HepG2 (cell line): ENCODE data around the gene TRIM28. TPM values are rescaled to one million over a fixed set of nuclear protein-coding genes. Genes with fewer than 3 reads are reported as not detected.

Experiments used
- AHR ChIP-seq: IDR thresholded peaks from 2 replicates; pipeline ENCODE4 v1.6.1; 2018; ENCODE audit warnings: missing genetic modification reagents, missing compliant biosample characterization
- AKAP8 ChIP-seq: sonication (generic); formaldehyde crosslinking; IDR thresholded peaks from 2 replicates; pipeline ENCODE4 v1.5.1; 2020; ENCODE audit warnings: mild to moderate bottlenecking, missing genetic modification reagents
- CHCHD3 ChIP-seq: sonication (generic); formaldehyde crosslinking; IDR thresholded peaks from 2 replicates; pipeline ENCODE4 v1.8.0; 2022; ENCODE audit warnings: mild to moderate bottlenecking, missing genetic modification reagents, moderate library complexity
- MLLT10 ChIP-seq: sonication (generic); formaldehyde crosslinking; IDR thresholded peaks from 2 replicates; pipeline ENCODE4 v1.4.0; 2020; ENCODE audit warnings: missing genetic modification reagents
- NFIC ChIP-seq: IDR thresholded peaks from 2 replicates; pipeline ENCODE4 v1.6.1; 2012; ENCODE audit warnings: mild to moderate bottlenecking, low read length, inconsistent platforms
- POLR2G ChIP-seq: fragments of 200-400 bp; formaldehyde crosslinking; IDR thresholded peaks from 2 replicates; pipeline ENCODE4 v1.6.1; 2018; ENCODE audit warnings: mild to moderate bottlenecking, low read depth, low read length, moderate library complexity
- RBFOX2 ChIP-seq: fragments of 200-400 bp; formaldehyde crosslinking; IDR thresholded peaks from 2 replicates; pipeline ENCODE4 v1.6.1; 2017; ENCODE audit warnings: low read depth, mild to moderate bottlenecking, low read length
- RBM22 ChIP-seq: fragments of 200-400 bp; formaldehyde crosslinking; optimal IDR thresholded peaks from 2 replicates; pipeline ENCODE3; 2017; ENCODE audit warnings: mild to moderate bottlenecking, low read length, moderate library complexity
- RFX1 ChIP-seq: fragments of 450-650 bp; IDR thresholded peaks from 2 replicates; pipeline ENCODE4 v1.6.1; 2017
- TCF7 ChIP-seq: sonication (generic); IDR thresholded peaks from 2 replicates; pipeline ENCODE4 v1.6.1; 2016; ENCODE audit warnings: antibody characterized with exemption, low read depth
- XBP1 ChIP-seq: sonication (generic); formaldehyde crosslinking; IDR thresholded peaks from 2 replicates; pipeline ENCODE4 v1.5.0; 2020; ENCODE audit warnings: missing genetic modification reagents
- ZBTB42 ChIP-seq: sonication (generic); formaldehyde crosslinking; IDR thresholded peaks from 2 replicates; pipeline ENCODE4 v1.5.0; 2020; ENCODE audit warnings: mild to moderate bottlenecking, missing genetic modification reagents
- ZMAT5 ChIP-seq: sonication (generic); formaldehyde crosslinking; IDR thresholded peaks from 2 replicates; pipeline ENCODE4 v1.5.0; 2020; ENCODE audit warnings: mild to moderate bottlenecking, low read depth, missing genetic modification reagents, borderline replicate concordance
- ZNF256 ChIP-seq: sonication (generic); formaldehyde crosslinking; conservative IDR thresholded peaks from 2 replicates; pipeline ENCODE4 v1.4.0; 2020; ENCODE audit warnings: missing genetic modification reagents
- ZNF34 ChIP-seq: sonication (generic); formaldehyde crosslinking; IDR thresholded peaks from 2 replicates; pipeline ENCODE4 v1.4.0; 2020; ENCODE audit warnings: mild to moderate bottlenecking, missing genetic modification reagents, borderline replicate concordance
- ZNF687 ChIP-seq: sonication (generic); formaldehyde crosslinking; IDR thresholded peaks from 2 replicates; pipeline ENCODE4 v1.5.1; 2020; ENCODE audit warnings: mild to moderate bottlenecking, missing genetic modification reagents, moderate library complexity
- ZNF773 ChIP-seq: sonication (generic); formaldehyde crosslinking; IDR thresholded peaks from 2 replicates; pipeline ENCODE4 v1.4.0; 2020; ENCODE audit warnings: missing genetic modification reagents, borderline replicate concordance
- polyA plus RNA-seq, 8 experiments: library from polyadenylated mRNA; depleted of rRNA in 3 of 8; stranded (reverse) in 7 of 8; unstranded in 1 of 8; fragments of >200 nt; fragmentation: Illumina TruSeq in 4 of 8; extraction: Trizol in 4 of 8; gene quantifications; 2 replicates each; pipeline versions ENCODE4 v1.2.1 to v1.2.3, GENCODE V29; 2011 to 2016; ENCODE audit warnings: low read depth in 4 of 8, missing spikeins in 1 of 8, mixed read lengths in 1 of 8; ENCODE audit not compliant: insufficient read depth in 1 of 8
- total RNA-seq, 5 experiments: library from RNA; depleted of rRNA; stranded (reverse); fragments of >200 nt; fragmentation: Illumina TruSeq; extraction: Trizol; gene quantifications; 2 replicates each; pipeline ENCODE4 v1.2.3, GENCODE V29; 2016; ENCODE audit warnings: low read depth in 1 of 5
- TF ChIP-seq, protein P1 (sequence below): sonication (generic); formaldehyde crosslinking; IDR thresholded peaks from 2 replicates; pipeline ENCODE4 v1.8.0; 2022; ENCODE audit warnings: mild to moderate bottlenecking, missing genetic modification reagents, borderline replicate concordance
- TF ChIP-seq, protein P2 (sequence below): IDR thresholded peaks from 2 replicates; pipeline ENCODE4 v1.6.1; 2016; ENCODE audit warnings: low read depth, missing genetic modification reagents, missing compliant biosample characterization

The TRIM28 gene
- total and polyA plus RNA-seq, 2 of the 13 experiments (the other 11 are each of a cell fraction or from before 2014, with no cell fraction given): 361 to 439 TPM

DNA sequence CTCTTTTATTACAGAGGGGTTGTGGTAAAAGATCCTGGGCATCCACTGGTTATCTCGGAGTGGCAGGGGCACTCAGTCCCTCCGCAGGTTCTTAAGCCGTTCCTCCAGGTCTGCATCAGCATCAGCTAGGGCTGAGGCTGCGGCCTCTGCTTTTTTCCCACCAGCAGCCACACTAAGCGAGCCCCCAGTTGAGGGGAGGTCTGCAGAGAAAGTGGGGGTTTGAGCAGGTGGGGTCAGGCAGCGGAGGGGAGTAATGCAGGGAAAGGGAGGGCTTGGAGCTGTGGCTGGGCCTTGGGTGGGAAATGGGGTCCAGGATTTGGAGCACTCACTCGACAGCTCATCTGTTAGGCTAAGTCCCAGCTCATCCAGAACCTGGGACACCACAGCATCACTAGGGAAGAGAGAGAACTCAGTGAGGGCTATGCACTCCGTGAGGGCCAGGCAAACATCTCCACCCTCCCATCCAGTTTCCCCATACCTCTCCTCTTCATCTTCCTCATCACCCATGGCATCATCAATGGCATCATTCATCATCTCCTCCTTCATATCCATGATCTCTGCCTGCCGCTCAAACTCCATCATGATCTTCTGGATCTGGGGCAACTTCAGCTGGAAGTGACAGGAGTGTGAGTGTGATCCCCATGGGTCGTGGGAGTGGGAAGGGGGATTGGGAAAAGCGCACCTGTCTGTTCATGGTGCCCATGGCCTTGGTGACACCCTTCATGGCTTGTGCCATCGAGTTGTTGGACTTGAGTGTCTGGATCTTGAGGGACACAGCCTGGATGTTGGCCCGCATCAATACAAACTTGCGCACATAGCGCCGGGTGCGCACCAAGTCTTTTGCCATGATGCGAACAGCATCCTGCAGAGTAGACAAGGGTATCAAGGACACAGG lies 8.0 kb downstream of the TRIM28 start (continued):
- TF ChIP-seq RBM22 (peak; percentile 2), AHR (no peak), XBP1 (CRISPR knock-in tag) (no peak), RBFOX2 (0 out of 2 replicates have a peak, but pooled peaks have one; percentile 32), AKAP8 (no peak), ZNF34 (CRISPR knock-in tag) (no peak), RFX1 (no peak), NFIC (no peak), MLLT10 (no peak), ZNF256 (CRISPR knock-in tag) (no peak), CHCHD3 (CRISPR knock-in tag) (no peak), ZBTB42 (CRISPR knock-in tag) (no peak), ZNF687 (CRISPR knock-in tag) (peak; percentile 11; the same call in 1 of the 2 replicates), ZNF773 (CRISPR knock-in tag) (no peak), TCF7 (no peak), POLR2G (peak; percentile 70), ZMAT5 (CRISPR knock-in tag) (no peak)
- TF ChIP-seq, protein P1, sequence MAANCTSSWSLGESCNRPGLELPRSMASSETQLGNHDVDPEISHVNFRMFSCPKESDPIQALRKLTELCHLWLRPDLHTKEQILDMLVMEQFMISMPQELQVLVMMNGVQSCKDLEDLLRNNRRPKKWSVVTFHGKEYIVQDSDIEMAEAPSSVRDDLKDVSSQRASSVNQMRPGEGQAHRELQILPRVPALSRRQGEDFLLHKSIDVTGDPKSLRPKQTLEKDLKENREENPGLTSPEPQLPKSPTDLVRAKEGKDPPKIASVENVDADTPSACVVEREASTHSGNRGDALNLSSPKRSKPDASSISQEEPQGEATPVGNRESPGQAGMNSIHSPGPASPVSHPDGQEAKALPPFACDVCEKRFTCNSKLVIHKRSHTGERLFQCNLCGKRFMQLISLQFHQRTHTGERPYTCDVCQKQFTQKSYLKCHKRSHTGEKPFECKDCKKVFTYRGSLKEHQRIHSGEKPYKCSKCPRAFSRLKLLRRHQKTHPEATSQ (CRISPR knock-in tag): no peak
- TF ChIP-seq, protein P2, sequence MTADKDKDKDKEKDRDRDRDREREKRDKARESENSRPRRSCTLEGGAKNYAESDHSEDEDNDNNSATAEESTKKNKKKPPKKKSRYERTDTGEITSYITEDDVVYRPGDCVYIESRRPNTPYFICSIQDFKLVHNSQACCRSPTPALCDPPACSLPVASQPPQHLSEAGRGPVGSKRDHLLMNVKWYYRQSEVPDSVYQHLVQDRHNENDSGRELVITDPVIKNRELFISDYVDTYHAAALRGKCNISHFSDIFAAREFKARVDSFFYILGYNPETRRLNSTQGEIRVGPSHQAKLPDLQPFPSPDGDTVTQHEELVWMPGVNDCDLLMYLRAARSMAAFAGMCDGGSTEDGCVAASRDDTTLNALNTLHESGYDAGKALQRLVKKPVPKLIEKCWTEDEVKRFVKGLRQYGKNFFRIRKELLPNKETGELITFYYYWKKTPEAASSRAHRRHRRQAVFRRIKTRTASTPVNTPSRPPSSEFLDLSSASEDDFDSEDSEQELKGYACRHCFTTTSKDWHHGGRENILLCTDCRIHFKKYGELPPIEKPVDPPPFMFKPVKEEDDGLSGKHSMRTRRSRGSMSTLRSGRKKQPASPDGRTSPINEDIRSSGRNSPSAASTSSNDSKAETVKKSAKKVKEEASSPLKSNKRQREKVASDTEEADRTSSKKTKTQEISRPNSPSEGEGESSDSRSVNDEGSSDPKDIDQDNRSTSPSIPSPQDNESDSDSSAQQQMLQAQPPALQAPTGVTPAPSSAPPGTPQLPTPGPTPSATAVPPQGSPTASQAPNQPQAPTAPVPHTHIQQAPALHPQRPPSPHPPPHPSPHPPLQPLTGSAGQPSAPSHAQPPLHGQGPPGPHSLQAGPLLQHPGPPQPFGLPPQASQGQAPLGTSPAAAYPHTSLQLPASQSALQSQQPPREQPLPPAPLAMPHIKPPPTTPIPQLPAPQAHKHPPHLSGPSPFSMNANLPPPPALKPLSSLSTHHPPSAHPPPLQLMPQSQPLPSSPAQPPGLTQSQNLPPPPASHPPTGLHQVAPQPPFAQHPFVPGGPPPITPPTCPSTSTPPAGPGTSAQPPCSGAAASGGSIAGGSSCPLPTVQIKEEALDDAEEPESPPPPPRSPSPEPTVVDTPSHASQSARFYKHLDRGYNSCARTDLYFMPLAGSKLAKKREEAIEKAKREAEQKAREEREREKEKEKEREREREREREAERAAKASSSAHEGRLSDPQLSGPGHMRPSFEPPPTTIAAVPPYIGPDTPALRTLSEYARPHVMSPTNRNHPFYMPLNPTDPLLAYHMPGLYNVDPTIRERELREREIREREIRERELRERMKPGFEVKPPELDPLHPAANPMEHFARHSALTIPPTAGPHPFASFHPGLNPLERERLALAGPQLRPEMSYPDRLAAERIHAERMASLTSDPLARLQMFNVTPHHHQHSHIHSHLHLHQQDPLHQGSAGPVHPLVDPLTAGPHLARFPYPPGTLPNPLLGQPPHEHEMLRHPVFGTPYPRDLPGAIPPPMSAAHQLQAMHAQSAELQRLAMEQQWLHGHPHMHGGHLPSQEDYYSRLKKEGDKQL (CRISPR knock-in tag): no peak
